NCI-H1048 (cell line): ENCODE data around the gene KRTAP22-2.

Experiments used
- DNase-seq: peaks from one replicate; lab custom pipeline; 2025; lab: John Stamatoyannopoulos, UW

KRTAP22-2 gene

GRCh38 chr21:30563072-30563471, 27.1 kb downstream of the KRTAP22-2 start:
- DNase-seq = no peak

- DNase-seq = no peak
These were observed 28.2 kb downstream of the KRTAP22-2 start for GRCh38 chr21:30561957-30562356.

GRCh38 chr21:30561264-30561895, 28.8 kb downstream of the KRTAP22-2 start, which contains the start of gene KRTAP19-7:
Gene KRTAP19-7 (minus strand): TSS chr21:30561314. CDS start chr21:30561289, 25 bp downstream.
- DNase-seq = no peak

GRCh38 chr21:30555095-30555494, 35.1 kb downstream of the KRTAP22-2 start:
- DNase-seq = no peak

- DNase-seq = no peak
These were observed 37.4 kb downstream of the KRTAP22-2 start for GRCh38 chr21:30552782-30553181.

- no peak for DNase-seq
These were observed 48.4 kb downstream of the KRTAP22-2 start, which contains the start of gene KRTAP19-6 for GRCh38 chr21:30541764-30542163. Gene KRTAP19-6 (minus strand): TSS chr21:30541864. CDS start chr21:30541833, 31 bp downstream.
